Activated CD8-positive, alpha-beta memory T cell treated with anti-CD3 and anti-CD28 coated beads for 1 hour (primary cell): ENCODE data around the gene ZNF654.
A peak's percentile ranks its signal among the peaks of the same experiment; 100 is the strongest.
"Not testable (repeated sequence)": the region's sequence is repeated elsewhere in the genome, so short reads cannot be mapped to it uniquely, and the experiment has no call there.

ENCODE experiments used
- DNase-seq, 2 donors: peaks; one replicate each; pipeline ENCODE4 v3.0.0-alpha.2; 2020; ENCODE audit warnings: low read depth in 1 of 2; ENCODE audit errors: extremely low read depth in 1 of 2

Gene ZNF654

DNA sequence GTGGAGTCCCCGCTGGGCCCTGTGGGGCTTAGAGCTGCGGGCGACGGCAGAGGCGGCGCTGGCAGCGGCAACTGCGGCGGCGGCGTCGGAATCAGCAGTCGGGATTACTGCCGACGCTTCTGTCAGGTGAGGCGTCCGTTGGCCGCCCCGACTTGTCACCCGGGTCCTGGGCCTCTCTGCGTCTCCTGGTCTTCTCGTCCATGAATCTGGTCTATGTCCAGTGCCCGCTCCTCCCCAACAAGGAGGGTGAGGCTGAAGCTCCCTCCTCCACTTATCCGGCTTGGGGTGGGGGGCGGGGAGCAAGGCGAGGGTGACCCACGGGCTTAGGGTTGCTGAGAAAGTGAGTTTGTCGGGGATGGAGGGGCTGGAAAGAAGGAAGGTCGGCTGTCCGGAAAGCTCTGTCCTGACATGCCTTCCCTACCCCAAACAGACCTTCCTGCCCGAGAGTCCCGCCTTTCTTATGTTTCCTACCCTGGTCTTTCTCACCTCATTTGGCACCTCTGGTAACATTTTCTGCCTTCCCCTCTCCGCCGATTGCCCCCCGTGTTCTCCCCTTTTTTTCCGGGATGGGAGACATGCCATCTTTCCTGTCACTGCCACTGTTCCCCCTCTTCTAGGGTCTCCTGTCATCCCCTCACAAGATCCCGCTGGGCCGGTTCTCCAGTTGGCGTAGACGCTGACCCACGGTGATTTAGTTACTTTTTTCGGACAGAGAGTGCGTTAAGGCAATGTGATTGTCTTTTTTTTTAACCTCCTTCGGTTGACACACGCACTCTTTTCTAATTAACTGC is 520 bp downstream of the ZNF654 start:
- DNase-seq: no peak

DNA sequence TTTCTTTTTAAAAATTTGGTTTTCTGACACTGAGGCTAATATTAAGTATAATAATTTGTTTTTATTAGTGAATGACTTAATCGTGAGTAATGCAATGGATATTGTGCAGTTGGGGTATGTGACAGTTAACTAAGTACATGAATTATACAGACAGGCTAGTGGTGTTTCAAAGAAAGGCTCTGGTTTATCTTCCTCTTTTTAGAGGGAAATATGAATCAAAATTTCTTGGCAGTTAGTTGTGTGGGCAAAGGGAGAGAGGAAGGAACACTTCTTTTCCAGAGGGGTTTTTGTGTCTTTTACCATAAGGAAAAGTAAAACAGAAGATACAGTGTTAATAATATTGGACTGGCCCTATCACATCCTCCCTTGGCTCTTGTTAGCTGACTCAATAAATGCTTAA is 2.7 kb downstream of the ZNF654 start:
- DNase-seq: no peak

DNA sequence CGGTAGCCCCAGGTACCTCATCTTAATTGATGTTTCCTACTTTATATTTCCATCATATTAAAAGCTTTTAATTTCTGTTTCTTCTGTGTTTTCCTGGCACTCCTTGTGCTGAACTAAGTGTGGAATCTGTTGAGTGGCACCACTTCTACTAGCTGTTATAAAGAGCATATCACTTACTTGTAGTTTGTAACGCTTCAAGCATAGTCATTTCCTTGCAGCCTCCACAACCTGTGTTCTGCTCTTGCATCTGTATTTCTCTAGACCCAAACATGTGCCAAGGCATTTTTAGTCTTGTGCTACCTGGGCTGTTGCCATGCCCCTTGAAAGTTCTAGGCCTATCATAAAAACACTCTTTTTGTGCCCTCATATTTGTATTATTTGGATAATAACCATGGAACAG is 16.0 kb downstream of the ZNF654 start:
- DNase-seq: no peak

DNA sequence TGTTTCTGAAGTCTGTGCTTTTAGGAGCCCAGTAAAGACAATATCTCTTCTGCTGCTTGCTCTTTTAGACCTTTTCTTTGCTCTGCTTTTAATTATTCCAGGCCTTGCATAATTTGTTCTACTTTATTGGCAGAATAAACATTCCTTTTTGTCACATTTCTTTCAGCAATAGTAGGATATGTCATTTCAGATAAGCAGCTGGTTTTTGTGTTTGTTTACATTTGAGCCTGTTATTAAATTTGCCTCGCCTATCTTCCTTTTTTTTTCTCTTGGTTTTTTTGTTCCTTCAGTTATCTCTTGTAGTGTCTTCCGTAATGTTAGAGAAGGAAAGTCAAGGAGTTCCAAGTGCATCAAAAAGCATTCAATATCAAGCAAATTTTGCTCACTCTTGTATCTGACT is 16.4 kb downstream of the ZNF654 start:
- DNase-seq: no peak

DNA sequence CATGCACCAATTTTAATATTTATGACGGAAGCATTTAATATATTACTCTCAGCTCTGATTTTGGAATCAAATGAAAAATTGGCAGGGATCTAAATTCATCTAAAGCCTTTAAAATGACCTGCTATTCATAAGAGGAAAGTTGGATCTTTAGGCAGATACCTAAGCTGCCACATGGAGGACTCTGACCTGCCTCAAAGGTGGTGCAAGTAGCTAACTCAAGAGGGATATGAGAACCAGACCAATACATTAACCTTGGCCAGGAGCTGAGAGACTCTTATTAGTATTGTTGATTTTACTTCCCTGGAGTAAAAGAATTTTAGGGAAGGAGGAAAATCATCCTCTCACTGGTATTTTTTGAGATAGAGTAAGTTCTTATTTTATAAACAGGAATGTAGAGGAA is 17.7 kb downstream of the ZNF654 start:
- no peak for DNase-seq

DNA sequence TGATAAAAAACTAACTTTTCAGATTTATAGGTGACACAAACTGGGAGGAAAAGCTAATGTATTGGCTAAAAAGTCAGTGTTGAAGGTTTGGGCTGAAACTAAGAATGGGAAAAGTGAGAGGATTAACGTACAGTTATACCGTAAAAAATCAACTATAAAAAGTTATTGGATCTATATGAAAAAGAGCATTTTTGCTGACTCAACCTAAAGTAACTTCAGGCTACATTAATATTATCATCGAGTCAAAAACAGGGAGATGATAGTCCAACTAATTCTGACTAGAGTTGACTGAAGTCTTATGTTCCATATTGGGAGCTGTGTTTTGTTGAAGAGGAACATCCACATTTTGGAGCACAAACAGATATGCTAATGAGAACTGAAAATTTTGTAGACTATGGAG is 19.9 kb downstream of the ZNF654 start:
- DNase-seq: no peak

DNA sequence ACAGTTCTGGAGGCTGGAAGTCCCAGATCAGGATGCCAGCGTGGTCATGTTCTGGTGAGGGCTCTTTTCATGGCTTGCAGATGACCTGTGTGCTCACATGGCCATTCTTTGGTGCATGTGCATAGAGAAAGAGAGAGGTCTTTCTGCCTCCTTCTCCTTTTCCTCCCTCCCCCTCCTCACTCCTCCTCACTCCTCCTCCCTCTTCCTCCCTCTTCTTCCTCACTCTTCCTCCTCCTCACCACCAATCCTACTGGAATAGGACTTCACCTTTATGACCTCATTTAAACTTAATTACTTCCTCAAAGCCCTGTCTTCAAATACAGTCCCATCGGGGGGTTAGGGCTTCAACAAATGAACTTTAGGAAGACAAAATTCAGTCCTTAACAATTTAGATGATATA is 23.8 kb downstream of the ZNF654 start:
- DNase-seq: no peak

DNA sequence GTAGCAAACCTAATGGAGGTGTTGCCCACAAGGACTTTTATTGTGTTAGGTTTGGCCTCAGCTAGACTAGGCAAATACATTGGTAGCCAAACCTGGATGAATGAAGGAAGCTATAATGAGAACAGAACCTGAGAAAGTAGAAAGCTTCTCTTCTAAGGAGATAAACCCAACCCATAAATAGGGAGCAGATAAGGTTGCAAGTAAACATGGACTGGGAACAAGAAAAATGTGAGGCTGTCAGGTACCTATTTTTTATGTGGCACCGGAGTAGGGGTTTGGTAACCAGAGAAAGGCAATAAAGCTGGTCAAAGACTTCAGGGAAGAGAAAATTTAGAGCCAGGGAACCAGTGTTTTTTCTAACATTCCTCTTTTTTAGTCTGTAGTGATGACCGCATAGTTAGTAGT is 25.0 kb downstream of the ZNF654 start:
- no peak for DNase-seq

DNA sequence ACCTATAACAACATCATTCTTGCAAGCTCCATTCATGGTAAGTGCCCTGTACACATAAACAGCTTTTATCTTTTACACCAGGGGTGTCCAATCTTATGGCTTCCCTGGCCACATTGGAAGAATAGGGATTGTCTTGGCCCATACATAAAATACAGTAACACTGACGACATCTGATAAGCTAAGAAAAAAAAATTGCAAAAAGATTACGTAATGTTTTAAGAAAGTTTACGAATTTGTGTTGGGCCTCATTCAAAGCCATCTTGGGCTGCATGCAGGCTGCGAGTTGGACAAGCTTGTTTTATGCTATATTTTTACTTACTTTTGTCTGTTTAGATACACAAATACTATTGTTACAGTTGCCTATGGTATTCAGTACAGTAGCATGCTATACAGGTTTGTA is 31.6 kb downstream of the ZNF654 start:
- DNase-seq: no peak

DNA sequence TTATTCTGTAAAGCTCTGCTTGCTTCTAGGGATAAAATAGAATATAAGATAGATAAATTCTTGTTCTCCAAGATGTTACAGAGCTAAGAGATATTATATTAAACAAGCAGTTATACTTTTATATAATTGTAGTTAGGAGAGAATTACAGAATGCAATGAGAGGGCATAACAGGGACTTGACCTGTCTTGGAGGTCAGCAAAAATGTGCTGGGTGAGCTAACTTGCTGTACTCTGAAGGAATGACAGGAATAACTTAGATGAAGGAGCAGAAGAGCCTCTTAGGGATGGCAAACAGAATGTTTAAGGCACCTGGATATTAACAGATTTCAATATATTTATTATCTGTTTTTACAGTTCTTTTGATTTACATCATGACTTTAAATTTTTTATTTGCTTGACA is 33.2 kb downstream of the ZNF654 start:
- no peak for DNase-seq

DNA sequence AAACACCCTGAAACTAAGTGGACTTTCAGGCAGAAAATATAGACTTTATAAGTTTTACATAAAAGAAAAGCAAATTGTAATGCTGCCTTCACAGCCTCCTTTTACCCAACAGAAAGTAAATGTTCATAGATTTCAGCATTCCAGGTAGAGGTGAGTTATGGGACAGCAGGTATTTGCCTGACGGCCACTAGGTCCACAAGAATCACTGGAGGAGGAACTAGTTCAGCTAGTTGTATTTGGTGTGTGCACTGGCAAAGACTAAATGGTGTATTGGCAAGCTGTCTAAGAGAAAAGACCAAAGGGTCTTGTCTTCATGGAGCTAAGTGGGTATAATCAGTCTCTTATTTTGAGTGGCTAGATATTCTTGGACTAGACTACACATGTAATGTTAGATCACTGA is 34.2 kb downstream of the ZNF654 start:
- no peak for DNase-seq

DNA sequence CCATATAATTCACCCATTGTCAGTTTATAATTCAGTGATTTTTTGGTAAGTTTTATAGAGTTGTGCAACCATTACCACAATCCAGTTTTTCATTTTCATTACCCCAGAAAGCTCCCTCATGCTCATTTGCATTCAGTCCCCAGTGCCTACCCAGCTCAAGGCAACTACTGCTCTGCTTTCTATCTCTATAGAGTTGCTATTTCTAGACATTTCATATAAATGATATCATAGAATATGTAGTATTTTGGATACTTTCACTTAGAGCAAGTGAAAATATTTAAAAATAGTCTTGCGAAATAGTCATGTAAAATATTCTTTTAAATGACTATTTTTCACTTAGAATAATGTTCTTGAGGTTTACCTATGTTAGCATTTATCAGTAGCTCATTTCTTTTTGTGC is 42.1 kb downstream of the ZNF654 start:
- DNase-seq: no peak

DNA sequence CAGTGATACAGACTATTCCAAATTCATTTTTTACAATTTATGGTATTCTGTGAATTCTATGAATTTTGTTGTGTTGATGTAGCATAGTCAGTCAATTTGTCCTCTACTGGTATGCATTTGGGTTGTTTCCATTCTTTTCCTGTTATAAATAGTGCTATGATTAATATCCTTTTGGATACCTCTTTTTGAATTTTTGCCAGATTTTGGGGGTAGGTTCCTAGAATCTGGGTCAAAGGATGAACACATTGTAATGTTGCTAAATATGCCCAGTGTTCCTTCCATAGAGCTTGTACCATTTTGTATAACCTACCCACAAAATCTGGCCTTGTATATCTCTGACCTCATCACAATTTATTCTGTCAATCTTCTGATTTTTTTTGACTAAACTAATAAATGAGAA is 46.3 kb downstream of the ZNF654 start:
- no peak for DNase-seq

DNA sequence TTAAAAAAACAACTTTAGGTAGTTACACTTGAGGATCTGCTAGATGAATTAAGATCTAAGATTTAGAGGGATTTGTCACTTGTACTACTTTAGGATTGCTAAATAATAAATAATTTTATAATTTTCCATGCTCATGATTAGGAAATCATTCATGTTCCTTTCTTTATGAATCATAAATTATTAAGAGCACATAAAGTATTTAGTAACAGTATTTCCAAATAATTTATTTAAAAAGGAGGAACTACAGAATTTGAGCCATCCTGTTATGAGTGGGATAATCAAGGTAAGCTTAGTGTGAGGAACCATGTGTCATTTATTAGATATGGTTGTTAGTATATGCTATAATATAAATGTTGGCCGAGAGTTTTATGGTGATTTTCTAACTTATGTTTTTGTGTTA is 53.2 kb downstream of the ZNF654 start:
- DNase-seq: no peak

DNA sequence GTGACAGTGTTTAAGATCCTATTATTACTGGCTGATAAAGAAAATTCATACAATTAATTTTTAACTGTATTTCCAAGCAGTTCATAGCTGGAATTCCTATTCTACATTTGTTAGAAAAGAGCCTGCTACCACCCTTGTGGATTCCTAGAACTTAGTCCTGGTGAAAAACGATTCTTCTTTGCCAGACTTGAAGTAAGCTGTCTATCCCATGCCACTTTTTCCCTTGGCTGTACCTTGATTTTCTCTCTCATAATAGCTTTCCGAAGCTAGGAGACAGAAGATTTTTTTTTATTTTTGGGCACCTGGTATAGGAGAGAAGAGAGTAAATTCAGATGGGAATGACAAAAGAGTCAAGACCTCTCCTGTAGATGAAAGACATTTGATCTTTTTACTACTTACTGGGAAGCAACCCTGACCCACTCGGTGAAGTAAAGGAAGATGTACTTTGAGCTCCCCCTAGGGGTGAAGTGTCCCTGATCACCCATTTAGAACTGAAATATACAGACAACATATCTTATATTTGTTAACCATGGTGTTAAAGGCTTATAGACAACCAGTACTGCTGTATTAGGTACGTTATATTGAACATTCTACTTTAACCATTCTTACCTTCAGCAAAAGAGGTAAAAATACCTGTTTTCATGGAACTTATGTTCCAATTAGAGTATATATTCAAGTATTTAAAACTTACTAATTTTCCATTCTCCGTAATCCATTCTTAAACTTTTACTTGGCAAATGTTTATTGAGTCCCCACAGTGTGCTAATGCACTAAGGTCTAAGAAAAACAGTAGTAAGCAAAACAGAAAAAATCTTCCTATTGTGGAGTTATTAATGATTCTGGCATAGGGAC is 54.5 kb downstream of the ZNF654 start:
- peak; percentile 11 to 16 for DNase-seq

DNA sequence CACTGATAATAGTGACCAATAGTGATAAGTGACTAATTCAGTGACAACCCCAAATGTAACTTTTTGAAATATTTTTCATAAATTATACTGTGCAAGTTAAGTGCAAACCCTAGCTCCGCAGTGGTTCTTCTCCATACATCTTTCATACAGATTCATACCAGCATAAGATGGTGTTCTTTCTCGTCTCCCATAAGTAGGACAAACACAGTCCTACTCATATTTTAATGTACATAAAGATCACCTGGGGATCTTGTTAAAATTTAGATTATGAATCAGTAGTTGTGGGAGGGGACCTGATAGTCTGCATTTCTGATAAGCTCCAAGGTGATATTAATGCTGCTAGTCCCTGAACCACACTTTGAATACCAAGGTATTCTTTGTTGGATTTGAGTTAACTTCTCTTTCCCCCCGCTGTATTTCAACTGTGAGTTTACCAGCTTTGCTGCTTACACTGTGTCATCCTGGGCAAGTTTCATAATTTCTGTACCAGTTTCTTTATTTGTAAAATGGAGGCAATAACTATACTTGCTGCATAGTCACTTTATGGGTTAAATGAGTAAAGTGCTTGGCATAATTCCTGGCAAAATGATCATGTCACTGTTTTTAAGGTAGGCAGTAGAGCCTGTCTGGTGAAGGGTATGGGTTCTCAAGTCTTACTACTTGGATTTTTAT is 56.0 kb downstream of the ZNF654 start:
- DNase-seq: no peak

DNA sequence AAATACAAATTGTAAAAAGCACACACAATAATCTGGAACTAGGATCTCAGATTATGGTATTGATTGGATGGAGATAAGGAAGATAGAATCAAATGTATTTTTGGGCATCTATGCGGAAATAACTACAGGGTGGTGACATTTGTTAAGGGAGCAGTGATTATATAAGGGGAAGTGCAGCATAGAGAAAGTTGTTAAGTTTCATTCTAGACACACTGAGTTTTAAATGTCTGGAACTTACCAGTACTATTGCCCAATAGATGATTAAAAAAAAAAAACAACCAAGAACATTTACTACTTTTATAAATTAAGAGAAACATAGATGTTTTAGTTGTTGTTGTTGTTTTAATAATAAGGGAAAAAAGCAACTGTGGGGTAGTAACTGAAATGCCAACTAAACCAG is 58.6 kb downstream of the ZNF654 start:
- DNase-seq: no peak

DNA sequence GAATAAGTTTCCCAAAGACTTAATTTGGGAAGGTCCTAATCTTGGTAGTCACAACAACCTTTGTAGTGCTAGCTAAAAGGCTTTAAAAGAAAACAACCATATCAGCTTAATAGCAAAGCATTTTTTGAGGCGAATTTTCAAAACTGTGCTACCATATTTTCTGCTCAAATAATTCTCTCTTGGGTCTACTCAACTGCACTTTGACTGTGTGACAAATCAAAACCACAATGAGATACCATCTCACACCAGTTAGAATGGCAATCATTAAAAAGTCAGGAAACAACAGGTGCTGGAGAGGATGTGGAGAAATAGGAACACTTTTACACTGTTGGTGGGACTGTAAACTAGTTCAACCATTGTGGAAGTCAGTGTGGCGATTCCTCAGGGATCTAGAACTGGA is 59.5 kb downstream of the ZNF654 start:
- not testable (repeated sequence) for DNase-seq

DNA sequence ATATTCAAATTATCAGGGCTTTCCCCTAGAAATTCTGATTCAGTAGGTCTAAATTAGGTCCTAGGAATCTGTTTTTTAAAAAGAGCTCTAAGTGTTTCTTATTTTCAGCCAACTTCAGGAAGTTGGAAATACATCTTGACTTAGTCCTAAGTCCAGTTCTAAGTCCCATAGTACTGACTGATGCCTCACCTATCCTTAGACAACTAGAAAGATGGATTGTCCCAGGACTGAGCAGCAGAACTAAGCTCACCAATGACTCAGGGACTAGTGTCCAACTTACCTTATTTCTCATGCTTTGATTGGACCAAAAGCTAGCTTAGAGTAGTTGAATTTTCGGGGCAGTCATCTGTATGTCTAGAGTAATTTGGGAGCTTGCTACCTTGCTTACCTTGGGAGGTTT is 64.5 kb downstream of the ZNF654 start:
- DNase-seq: no peak

DNA sequence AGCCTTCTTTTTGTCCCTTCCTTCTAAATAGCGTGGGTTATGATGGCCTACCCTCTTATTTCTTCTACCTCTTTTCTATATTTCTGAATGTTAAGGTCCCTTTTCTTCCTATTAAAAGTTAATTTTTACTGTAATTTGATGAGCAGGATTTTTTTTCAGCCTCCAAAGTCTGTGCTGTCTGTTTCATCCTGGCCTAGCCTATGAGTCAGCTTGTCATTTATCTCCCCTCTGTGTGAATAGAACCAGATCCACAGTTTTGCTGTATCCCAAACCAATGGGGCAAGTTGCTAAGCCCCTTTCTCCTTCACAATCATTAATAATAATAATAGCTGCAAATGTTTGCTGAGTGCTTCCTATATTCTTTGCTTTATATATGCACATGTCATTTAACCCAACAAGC is 72.6 kb downstream of the ZNF654 start:
- DNase-seq: no peak

DNA sequence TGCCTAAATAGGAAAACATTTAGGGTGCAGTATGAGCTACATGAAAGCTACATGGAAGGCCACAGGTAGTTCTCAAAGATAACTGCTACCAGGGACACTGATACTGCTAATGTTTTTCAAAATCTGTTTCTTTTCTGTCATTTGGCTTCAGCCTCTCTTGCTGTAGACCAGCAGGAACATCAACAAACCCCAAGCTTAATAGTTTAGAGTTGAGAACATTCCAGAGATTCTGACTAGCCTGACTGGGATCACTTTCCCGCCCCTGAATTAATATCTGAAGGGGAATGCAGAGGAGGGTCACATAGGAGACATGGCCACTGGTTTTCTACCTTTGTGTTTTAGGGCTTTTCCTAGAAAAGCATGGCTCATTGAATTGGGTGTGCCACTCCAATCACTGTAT is 73.8 kb downstream of the ZNF654 start:
- no peak for DNase-seq
